OCI-M1 (cell line): ENCODE measurements around the gene RPP25.

ENCODE experiments used
- DNase-seq: peaks from one replicate; lab custom pipeline; 2025; lab: John Stamatoyannopoulos, UW

The RPP25 gene

GRCh38 chr15:74956648-74957475 lies at the start of gene RPP25:
TSS of gene RPP25 (minus strand) at chr15:74956772. CDS start at chr15:74956583, 189 bp downstream.
- DNase-seq = peak; percentile 44

GRCh38 chr15:75002398-75002797 lies 45.8 kb upstream of the RPP25 start:
- no peak for DNase-seq

GRCh38 chr15:75001310-75001709 lies 44.7 kb upstream of the RPP25 start:
- DNase-seq = no peak

- DNase-seq = no peak
These were observed 41.0 kb upstream of the RPP25 start for GRCh38 chr15:74997543-74997942.

- no peak for DNase-seq
These were observed 40.6 kb upstream of the RPP25 start for GRCh38 chr15:74997141-74997540.

GRCh38 chr15:74995779-74996765 lies 39.5 kb upstream of the RPP25 start:
- no peak for DNase-seq

GRCh38 chr15:74995182-74995778 lies 38.7 kb upstream of the RPP25 start, which contains the start of gene SCAMP5:
TSS of gene SCAMP5 (plus strand) at chr15:74995563. CDS start at chr15:75011840, 16,277 bp downstream.
- peak; percentile 95 for DNase-seq

- no peak for DNase-seq
These were observed 38.1 kb upstream of the RPP25 start for GRCh38 chr15:74994685-74995084.

GRCh38 chr15:74994236-74994635 lies 37.7 kb upstream of the RPP25 start:
- no peak for DNase-seq

GRCh38 chr15:74992619-74993018 lies 36.0 kb upstream of the RPP25 start:
- no peak for DNase-seq

GRCh38 chr15:74989527-74989926 lies 33.0 kb upstream of the RPP25 start:
- no peak for DNase-seq

GRCh38 chr15:74988007-74988800 lies 31.6 kb upstream of the RPP25 start:
- DNase-seq = peak; percentile 81

GRCh38 chr15:74983725-74984231 lies 27.2 kb upstream of the RPP25 start:
- DNase-seq = no peak

GRCh38 chr15:74982183-74982582 lies 25.6 kb upstream of the RPP25 start:
- DNase-seq = no peak

GRCh38 chr15:74978503-74978902 lies 21.9 kb upstream of the RPP25 start:
- no peak for DNase-seq

GRCh38 chr15:74978077-74978476 lies 21.5 kb upstream of the RPP25 start:
- no peak for DNase-seq

- DNase-seq = no peak
These were observed 21.0 kb upstream of the RPP25 start for GRCh38 chr15:74977599-74977998.

- no peak for DNase-seq
These were observed 19.6 kb upstream of the RPP25 start for GRCh38 chr15:74976159-74976558.

- no peak for DNase-seq
These were observed 11.1 kb upstream of the RPP25 start for GRCh38 chr15:74967670-74968069.

GRCh38 chr15:74964794-74965193 lies 8.2 kb upstream of the RPP25 start:
- DNase-seq = no peak

- DNase-seq = no peak
These were observed 6.6 kb upstream of the RPP25 start for GRCh38 chr15:74963213-74963612.
